HepG2 (cell line): ENCODE results near the gene PSKH1. TPM values are rescaled to one million over a fixed set of nuclear protein-coding genes. Genes with fewer than 3 reads are reported as not detected.

Experiments
- EP300 ChIP-seq, 3 experiments: sonication (generic) in 1 of 3; formaldehyde crosslinking in 1 of 3; IDR thresholded peaks; 2 replicates each; pipeline versions ENCODE4 v1.5.1 to v1.6.1; 2011 to 2020; ENCODE audit warnings: low read depth in 2 of 3, low read length in 2 of 3, borderline replicate concordance in 1 of 3, improper control_type of control experiment in 1 of 3, mild to moderate bottlenecking in 1 of 3, missing genetic modification reagents in 1 of 3, moderate library complexity in 1 of 3
- KMT2B ChIP-seq: IDR thresholded peaks from 2 replicates; pipeline ENCODE4 v1.6.1; 2016; ENCODE audit warnings: missing genetic modification reagents, missing compliant biosample characterization
- MED13 ChIP-seq: sonication (generic); formaldehyde crosslinking; IDR thresholded peaks from 2 replicates; pipeline ENCODE4 v1.5.0; 2020; ENCODE audit warnings: missing genetic modification reagents
- SIN3B ChIP-seq: fragments of 150-350 bp; IDR thresholded peaks from 2 replicates; pipeline ENCODE4 v1.6.1; 2014; ENCODE audit warnings: low read length
- TCF7 ChIP-seq: sonication (generic); IDR thresholded peaks from 2 replicates; pipeline ENCODE4 v1.6.1; 2016; ENCODE audit warnings: antibody characterized with exemption, low read depth
- TRAFD1 ChIP-seq: sonication (generic); formaldehyde crosslinking; IDR thresholded peaks from 2 replicates; pipeline ENCODE4 v1.5.1; 2020; ENCODE audit warnings: missing genetic modification reagents, mild to moderate bottlenecking, borderline replicate concordance
- YEATS2 ChIP-seq: sonication (generic); formaldehyde crosslinking; IDR thresholded peaks from 2 replicates; pipeline ENCODE4 v1.4.0; 2020; ENCODE audit warnings: missing genetic modification reagents, borderline replicate concordance
- ZNF180 ChIP-seq: sonication (generic); formaldehyde crosslinking; IDR thresholded peaks from 2 replicates; pipeline ENCODE4 v1.4.0; 2020; ENCODE audit warnings: low read depth, missing genetic modification reagents, borderline replicate concordance
- ZNF7 ChIP-seq: IDR thresholded peaks from 2 replicates; pipeline ENCODE4 v1.6.1; 2016; ENCODE audit warnings: missing biosample characterization, missing genetic modification reagents
- polyA plus RNA-seq, 8 experiments: library from polyadenylated mRNA; depleted of rRNA in 3 of 8; stranded (reverse) in 7 of 8; unstranded in 1 of 8; fragments of >200 nt; fragmentation: Illumina TruSeq in 4 of 8; extraction: Trizol in 4 of 8; gene quantifications; 2 replicates each; pipeline versions ENCODE4 v1.2.1 to v1.2.3, GENCODE V29; 2011 to 2016; ENCODE audit warnings: low read depth in 4 of 8, missing spikeins in 1 of 8, mixed read lengths in 1 of 8; ENCODE audit not compliant: insufficient read depth in 1 of 8
- total RNA-seq, 5 experiments: library from RNA; depleted of rRNA; stranded (reverse); fragments of >200 nt; fragmentation: Illumina TruSeq; extraction: Trizol; gene quantifications; 2 replicates each; pipeline ENCODE4 v1.2.3, GENCODE V29; 2016; ENCODE audit warnings: low read depth in 1 of 5
- TF ChIP-seq, protein P1 (sequence below): sonication (generic); formaldehyde crosslinking; IDR thresholded peaks from 2 replicates; pipeline ENCODE4 v1.5.1; 2020; ENCODE audit warnings: mild to moderate bottlenecking, missing genetic modification reagents, borderline replicate concordance
- TF ChIP-seq, protein P2 (sequence below): sonication (generic); formaldehyde crosslinking; IDR thresholded peaks from 2 replicates; pipeline ENCODE4; 2020; ENCODE audit warnings: missing genetic modification reagents, mild to moderate bottlenecking, borderline replicate concordance
- TF ChIP-seq, protein P3 (sequence below): sonication (generic); formaldehyde crosslinking; IDR thresholded peaks from 2 replicates; pipeline ENCODE4 v1.5.0; 2020; ENCODE audit warnings: missing genetic modification reagents
- TF ChIP-seq, protein P4 (sequence below): sonication (generic); formaldehyde crosslinking; IDR thresholded peaks from 2 replicates; pipeline ENCODE4 v1.4.0; 2020; ENCODE audit warnings: mild to moderate bottlenecking, missing genetic modification reagents, borderline replicate concordance

The PSKH1 gene
- total and polyA plus RNA-seq, 2 of the 13 experiments (the other 11 are each of a cell fraction or from before 2014, with no cell fraction given) = 8.4 to 19.1 TPM

- TF ChIP-seq, protein P1, sequence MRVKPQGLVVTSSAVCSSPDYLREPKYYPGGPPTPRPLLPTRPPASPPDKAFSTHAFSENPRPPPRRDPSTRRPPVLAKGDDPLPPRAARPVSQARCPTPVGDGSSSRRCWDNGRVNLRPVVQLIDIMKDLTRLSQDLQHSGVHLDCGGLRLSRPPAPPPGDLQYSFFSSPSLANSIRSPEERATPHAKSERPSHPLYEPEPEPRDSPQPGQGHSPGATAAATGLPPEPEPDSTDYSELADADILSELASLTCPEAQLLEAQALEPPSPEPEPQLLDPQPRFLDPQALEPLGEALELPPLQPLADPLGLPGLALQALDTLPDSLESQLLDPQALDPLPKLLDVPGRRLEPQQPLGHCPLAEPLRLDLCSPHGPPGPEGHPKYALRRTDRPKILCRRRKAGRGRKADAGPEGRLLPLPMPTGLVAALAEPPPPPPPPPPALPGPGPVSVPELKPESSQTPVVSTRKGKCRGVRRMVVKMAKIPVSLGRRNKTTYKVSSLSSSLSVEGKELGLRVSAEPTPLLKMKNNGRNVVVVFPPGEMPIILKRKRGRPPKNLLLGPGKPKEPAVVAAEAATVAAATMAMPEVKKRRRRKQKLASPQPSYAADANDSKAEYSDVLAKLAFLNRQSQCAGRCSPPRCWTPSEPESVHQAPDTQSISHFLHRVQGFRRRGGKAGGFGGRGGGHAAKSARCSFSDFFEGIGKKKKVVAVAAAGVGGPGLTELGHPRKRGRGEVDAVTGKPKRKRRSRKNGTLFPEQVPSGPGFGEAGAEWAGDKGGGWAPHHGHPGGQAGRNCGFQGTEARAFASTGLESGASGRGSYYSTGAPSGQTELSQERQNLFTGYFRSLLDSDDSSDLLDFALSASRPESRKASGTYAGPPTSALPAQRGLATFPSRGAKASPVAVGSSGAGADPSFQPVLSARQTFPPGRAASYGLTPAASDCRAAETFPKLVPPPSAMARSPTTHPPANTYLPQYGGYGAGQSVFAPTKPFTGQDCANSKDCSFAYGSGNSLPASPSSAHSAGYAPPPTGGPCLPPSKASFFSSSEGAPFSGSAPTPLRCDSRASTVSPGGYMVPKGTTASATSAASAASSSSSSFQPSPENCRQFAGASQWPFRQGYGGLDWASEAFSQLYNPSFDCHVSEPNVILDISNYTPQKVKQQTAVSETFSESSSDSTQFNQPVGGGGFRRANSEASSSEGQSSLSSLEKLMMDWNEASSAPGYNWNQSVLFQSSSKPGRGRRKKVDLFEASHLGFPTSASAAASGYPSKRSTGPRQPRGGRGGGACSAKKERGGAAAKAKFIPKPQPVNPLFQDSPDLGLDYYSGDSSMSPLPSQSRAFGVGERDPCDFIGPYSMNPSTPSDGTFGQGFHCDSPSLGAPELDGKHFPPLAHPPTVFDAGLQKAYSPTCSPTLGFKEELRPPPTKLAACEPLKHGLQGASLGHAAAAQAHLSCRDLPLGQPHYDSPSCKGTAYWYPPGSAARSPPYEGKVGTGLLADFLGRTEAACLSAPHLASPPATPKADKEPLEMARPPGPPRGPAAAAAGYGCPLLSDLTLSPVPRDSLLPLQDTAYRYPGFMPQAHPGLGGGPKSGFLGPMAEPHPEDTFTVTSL (CRISPR knock-in tag) = peak; percentile 7; the same call in 1 of the 2 replicates
- TF ChIP-seq ZNF7 (no peak; the same call in 1 of the 2 replicates), YEATS2 (CRISPR knock-in tag) (peak; percentile 39; the same call in 1 of the 2 replicates), SIN3B (no peak; the same call in 1 of the 2 replicates), MED13 (CRISPR knock-in tag) (peak; percentile 63), ZNF180 (CRISPR knock-in tag) (no peak), TRAFD1 (CRISPR knock-in tag) (no peak), KMT2B (CRISPR knock-in tag) (peak; percentile 33; the same call in 1 of the 2 replicates), EP300 (IDR thresholded peaks at IDR 0.05; ENCODE audit: low read depth in 2 of 2, low read length in 2 of 2) (peak in 1 of 2 experiments; percentile 73; a peak in 1 of 4 replicates), EP300 (CRISPR knock-in tag; IDR thresholded peaks at IDR 0.05; ENCODE audit: borderline replicate concordance) (no peak), TCF7 (no peak)
- TF ChIP-seq, protein P2, sequence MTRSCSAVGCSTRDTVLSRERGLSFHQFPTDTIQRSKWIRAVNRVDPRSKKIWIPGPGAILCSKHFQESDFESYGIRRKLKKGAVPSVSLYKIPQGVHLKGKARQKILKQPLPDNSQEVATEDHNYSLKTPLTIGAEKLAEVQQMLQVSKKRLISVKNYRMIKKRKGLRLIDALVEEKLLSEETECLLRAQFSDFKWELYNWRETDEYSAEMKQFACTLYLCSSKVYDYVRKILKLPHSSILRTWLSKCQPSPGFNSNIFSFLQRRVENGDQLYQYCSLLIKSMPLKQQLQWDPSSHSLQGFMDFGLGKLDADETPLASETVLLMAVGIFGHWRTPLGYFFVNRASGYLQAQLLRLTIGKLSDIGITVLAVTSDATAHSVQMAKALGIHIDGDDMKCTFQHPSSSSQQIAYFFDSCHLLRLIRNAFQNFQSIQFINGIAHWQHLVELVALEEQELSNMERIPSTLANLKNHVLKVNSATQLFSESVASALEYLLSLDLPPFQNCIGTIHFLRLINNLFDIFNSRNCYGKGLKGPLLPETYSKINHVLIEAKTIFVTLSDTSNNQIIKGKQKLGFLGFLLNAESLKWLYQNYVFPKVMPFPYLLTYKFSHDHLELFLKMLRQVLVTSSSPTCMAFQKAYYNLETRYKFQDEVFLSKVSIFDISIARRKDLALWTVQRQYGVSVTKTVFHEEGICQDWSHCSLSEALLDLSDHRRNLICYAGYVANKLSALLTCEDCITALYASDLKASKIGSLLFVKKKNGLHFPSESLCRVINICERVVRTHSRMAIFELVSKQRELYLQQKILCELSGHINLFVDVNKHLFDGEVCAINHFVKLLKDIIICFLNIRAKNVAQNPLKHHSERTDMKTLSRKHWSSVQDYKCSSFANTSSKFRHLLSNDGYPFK (CRISPR knock-in tag) = peak; percentile 74; the same call in 1 of the 2 replicates
- TF ChIP-seq, protein P3, sequence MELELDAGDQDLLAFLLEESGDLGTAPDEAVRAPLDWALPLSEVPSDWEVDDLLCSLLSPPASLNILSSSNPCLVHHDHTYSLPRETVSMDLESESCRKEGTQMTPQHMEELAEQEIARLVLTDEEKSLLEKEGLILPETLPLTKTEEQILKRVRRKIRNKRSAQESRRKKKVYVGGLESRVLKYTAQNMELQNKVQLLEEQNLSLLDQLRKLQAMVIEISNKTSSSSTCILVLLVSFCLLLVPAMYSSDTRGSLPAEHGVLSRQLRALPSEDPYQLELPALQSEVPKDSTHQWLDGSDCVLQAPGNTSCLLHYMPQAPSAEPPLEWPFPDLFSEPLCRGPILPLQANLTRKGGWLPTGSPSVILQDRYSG (CRISPR knock-in tag) = 0 out of 2 replicates have a peak, but pooled peaks have one; percentile 23
- TF ChIP-seq, protein P4, sequence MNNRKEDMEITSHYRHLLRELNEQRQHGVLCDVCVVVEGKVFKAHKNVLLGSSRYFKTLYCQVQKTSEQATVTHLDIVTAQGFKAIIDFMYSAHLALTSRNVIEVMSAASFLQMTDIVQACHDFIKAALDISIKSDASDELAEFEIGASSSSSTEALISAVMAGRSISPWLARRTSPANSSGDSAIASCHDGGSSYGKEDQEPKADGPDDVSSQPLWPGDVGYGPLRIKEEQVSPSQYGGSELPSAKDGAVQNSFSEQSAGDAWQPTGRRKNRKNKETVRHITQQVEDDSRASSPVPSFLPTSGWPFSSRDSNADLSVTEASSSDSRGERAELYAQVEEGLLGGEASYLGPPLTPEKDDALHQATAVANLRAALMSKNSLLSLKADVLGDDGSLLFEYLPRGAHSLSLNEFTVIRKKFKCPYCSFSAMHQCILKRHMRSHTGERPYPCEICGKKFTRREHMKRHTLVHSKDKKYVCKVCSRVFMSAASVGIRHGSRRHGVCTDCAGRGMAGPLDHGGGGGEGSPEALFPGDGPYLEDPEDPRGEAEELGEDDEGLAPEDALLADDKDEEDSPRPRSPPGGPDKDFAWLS (CRISPR knock-in tag) = no peak
These were observed 75.6 kb downstream of the PSKH1 start, which contains the start of gene SLC12A4 (continued) for GRCh38 chr16:67968400-67969253.
